Gastroesophageal sphincter (tissue), 4 donors: Measurements from ENCODE around the gene RAD51B. TPM values are rescaled to one million over a fixed set of nuclear protein-coding genes. Genes with fewer than 3 reads are reported as not detected.

ENCODE experiments used
- ATAC-seq: fragments of 150-250 bp; one replicate; pipeline ENCODE4 v1.9.1; 2016; ENCODE audit warnings: mild to moderate bottlenecking, moderate library complexity
- H3K27ac ChIP-seq, 4 donors: fragments of 200-600 bp; sonication (generic) in 3 of 4; 1 replicate in 3 of 4; 2 replicates in 1 of 4; pipeline ENCODE4 v1.5.1; 2016 to 2019
- H3K27me3 ChIP-seq: fragments of 200-600 bp; sonication (generic); one replicate; pipeline ENCODE4 v1.5.1; 2019
- H3K36me3 ChIP-seq, 2 donors: fragments of 200-600 bp; sonication (generic); one replicate each; pipeline ENCODE4 v1.5.1; 2019; ENCODE audit warnings: control low read depth in 1 of 2
- H3K4me1 ChIP-seq, 3 donors: fragments of 200-600 bp; sonication (generic); 1 replicate in 2 of 3; 2 replicates in 1 of 3; pipeline ENCODE4 v1.5.1; 2016 to 2019; ENCODE audit warnings: control low read depth in 2 of 3
- H3K4me3 ChIP-seq, 2 donors: fragments of 200-600 bp; sonication (generic); one replicate each; pipeline ENCODE4 v1.5.1; 2019; ENCODE audit warnings: mild to moderate bottlenecking in 1 of 2, moderate library complexity in 1 of 2
- H3K9me3 ChIP-seq, 3 donors: fragments of 200-600 bp; sonication (generic); one replicate each; pipeline ENCODE4 v1.5.1; 2017 to 2019; ENCODE audit warnings: control low read depth in 2 of 3
- EP300 ChIP-seq: sonication (generic); formaldehyde crosslinking; IDR thresholded peaks from one replicate; pipeline ENCODE4 v1.6.1; 2017; ENCODE audit warnings: antibody characterized with exemption, mild to moderate bottlenecking
- POLR2A ChIP-seq, 2 donors: fragments of 450-650 bp; IDR thresholded peaks; one replicate each; pipeline ENCODE4 v1.6.1; 2017; ENCODE audit warnings: antibody characterized with exemption in 2 of 2, mild to moderate bottlenecking in 2 of 2, moderate library complexity in 1 of 2
- POLR2AphosphoS5 ChIP-seq: sonication (generic); formaldehyde crosslinking; IDR thresholded peaks from one replicate; pipeline ENCODE4 v1.6.1; 2017; ENCODE audit warnings: antibody characterized with exemption
- WGBS, 2 donors: methylation state at CpG; one replicate each; pipeline ENCODE4 v1.1.5; 2018; ENCODE audit warnings: low coverage in 1 of 2; 5-methylcytosine and 5-hydroxymethylcytosine counted together
- total RNA-seq, 4 donors: library from RNA; depleted of rRNA; stranded (reverse); fragments of >200 nt; gene quantifications; one replicate each; pipeline ENCODE4 v1.1.0, GENCODE V29; 2016
- TF ChIP-seq, protein P1 (sequence below), 4 experiments: fragments of 200-600 bp in 2 of 4; fragments of 450-650 bp in 2 of 4; sonication (generic) in 1 of 4; IDR thresholded peaks; one replicate each; pipeline ENCODE4 v1.5.1; 2017 to 2019; ENCODE audit warnings: antibody characterized with exemption in 4 of 4, mild to moderate bottlenecking in 2 of 4, moderate library complexity in 2 of 4

Gene RAD51B
- total RNA-seq, 4 donors from 2014 or later: 5.1 to 7.0 (median 6.0) TPM

DNA sequence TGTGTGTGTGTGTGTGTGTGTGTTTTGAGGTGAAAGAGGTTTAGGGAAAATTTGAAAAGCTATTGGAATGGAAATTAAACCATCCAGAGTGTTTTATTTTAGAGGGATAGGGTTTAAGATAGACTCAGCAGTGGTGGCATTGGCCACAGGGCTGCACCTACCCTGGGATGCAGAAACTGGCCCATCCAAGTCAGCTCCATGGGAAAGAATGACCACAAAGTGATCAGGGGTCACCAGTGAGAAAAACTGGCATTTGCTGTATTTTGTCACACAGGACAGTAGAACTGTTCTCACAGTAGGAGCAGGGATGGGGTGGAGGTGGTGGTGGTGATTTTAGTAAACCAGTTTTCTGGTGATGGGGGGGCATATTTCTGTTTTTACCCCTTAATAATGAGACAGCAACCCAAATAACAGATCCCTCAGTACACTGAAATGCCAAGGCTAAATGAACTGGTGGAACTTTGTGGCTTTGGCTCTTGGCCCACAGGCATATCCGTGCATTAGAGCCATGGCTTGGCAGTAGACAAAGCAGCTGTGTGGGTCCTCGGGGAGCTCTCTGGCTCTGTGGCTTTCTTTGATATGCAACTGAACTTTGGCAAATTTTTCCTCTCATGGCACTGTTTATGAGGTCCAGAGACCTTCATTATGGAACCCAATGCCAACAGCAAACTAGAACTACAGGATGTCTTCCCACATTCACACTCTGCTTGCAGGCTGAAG, 625.0 kb downstream of the RAD51B start:
- peak overlapping the region in 1 of 4 donors; percentile 6 for H3K27ac ChIP-seq
- TF ChIP-seq POLR2AphosphoS5: no peak
- TF ChIP-seq, protein P1, sequence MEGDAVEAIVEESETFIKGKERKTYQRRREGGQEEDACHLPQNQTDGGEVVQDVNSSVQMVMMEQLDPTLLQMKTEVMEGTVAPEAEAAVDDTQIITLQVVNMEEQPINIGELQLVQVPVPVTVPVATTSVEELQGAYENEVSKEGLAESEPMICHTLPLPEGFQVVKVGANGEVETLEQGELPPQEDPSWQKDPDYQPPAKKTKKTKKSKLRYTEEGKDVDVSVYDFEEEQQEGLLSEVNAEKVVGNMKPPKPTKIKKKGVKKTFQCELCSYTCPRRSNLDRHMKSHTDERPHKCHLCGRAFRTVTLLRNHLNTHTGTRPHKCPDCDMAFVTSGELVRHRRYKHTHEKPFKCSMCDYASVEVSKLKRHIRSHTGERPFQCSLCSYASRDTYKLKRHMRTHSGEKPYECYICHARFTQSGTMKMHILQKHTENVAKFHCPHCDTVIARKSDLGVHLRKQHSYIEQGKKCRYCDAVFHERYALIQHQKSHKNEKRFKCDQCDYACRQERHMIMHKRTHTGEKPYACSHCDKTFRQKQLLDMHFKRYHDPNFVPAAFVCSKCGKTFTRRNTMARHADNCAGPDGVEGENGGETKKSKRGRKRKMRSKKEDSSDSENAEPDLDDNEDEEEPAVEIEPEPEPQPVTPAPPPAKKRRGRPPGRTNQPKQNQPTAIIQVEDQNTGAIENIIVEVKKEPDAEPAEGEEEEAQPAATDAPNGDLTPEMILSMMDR (IDR thresholded peaks at IDR 0.05): no peak
- no peaks in the 10 kb centered on the region for H3K27me3 ChIP-seq
- H3K4me1 ChIP-seq: peaks cover 9 to 70% (median 12%) of the 10 kb centered on the region in 3 donors
- ATAC-seq: no peak
- no peaks in the 10 kb centered on the region for H3K36me3 ChIP-seq
- no peaks in the 10 kb centered on the region for H3K9me3 ChIP-seq
- 0% methylated on average over 1 to 2 of the region's 2 CpGs for WGBS, 2 donors
- no peak overlapping the region for H3K4me3 ChIP-seq

DNA sequence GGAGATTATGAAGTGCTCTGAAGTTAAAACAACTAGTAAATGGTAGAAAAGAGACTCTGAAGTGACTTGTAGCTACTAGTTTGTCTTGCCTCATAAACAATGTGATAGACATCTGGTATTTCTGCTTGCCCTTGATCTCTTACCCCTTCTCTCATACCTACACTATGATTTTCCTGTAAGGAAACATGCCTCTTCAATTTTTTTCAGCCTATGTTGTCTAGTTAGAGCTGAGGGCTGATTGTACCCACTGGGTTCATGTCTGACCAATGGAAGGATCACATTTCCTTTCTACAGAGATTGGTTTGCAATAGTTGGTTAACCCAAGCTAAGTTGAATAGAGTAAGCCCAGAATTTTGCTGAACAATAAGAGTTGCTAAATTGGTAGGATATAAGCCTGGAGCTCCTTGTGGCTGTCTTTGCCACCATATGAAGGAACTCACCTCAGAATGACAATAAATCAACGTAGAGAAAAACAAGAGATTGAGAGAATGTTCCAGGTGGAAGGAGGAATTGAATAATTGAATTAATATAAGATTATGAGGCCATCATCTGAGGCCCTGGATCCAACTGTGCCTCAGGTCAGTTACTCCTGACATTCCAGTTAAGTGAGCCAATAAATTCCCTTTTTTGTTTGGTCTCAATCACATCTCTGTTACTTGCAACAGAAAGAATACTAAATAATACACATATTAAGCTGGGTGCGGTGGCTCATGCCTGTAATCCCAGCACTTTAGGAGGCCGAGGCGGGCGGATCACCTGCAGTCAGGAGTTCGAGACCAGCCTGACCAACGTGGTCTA, 626.9 kb downstream of the RAD51B start:
- Histone ChIP-seq H3K4me1 (peaks cover 10 to 75% (median 17%) of the 10 kb centered on the region in 3 donors), H3K9me3 (no peaks in the 10 kb centered on the region), H3K36me3 (no peaks in the 10 kb centered on the region), H3K27ac (peak overlapping the region in 2 of 4 donors; percentile 74), H3K27me3 (no peaks in the 10 kb centered on the region), H3K4me3 (no peak overlapping the region)
- WGBS, 2 donors: 90% methylated on average over 4 of the region's 7 CpGs; no CpG with 5 or more reads in 1 of the 2 donors
- no peak for TF ChIP-seq EP300
- no peak for TF ChIP-seq POLR2AphosphoS5
- TF ChIP-seq, protein P1 (IDR thresholded peaks at IDR 0.05): no peak
- no peak for TF ChIP-seq POLR2A (IDR thresholded peaks at IDR 0.05)
- no peak for ATAC-seq

DNA sequence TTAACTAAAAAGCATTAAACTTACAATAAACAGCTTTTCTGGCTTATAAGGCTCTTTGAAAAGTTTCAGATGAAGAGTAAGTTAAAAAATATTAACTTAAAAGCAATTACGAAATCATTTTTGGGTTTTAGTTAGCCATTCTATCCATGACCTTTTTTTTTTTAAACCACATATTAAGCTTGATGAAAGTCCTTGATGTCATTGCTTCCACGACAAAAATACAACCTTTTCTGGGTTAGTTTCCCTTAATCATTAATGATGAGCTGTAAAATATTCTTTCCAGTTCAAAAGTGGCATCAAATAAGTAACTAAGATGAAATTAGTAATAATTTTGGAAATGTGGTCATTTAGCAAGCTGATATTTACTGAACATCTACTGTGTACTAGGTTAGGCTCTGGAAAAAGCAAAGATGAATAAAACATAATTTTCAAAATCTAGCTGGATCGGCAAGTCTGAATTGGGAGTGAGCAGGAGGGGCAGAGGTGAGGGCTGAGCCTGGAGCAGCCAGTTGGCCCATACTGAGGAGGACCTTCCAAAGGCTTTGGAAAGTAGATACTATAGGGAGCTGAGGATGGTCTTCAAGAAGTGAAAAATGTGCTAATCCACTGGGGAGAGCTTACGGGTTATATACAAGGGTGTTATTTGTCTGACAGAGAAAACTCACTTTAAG, 628.1 kb downstream of the RAD51B start:
- TF ChIP-seq, protein P1 (IDR thresholded peaks at IDR 0.05): no peak
- no peak for TF ChIP-seq EP300
- TF ChIP-seq POLR2A (IDR thresholded peaks at IDR 0.05): no peak
- no peak for TF ChIP-seq POLR2AphosphoS5
- no peaks in the 10 kb centered on the region for H3K36me3 ChIP-seq
- 43 to 64% methylated on average over 4 of the region's 4 CpGs for WGBS, 2 donors
- ATAC-seq: no peak
- peak overlapping the region; percentile 70 to 81 (median 74) for H3K27ac ChIP-seq
- H3K4me3 ChIP-seq: no peak overlapping the region
- peaks cover 10 to 78% (median 17%) of the 10 kb centered on the region in 3 donors for H3K4me1 ChIP-seq
- H3K9me3 ChIP-seq: no peaks in the 10 kb centered on the region
- H3K27me3 ChIP-seq: no peaks in the 10 kb centered on the region

DNA sequence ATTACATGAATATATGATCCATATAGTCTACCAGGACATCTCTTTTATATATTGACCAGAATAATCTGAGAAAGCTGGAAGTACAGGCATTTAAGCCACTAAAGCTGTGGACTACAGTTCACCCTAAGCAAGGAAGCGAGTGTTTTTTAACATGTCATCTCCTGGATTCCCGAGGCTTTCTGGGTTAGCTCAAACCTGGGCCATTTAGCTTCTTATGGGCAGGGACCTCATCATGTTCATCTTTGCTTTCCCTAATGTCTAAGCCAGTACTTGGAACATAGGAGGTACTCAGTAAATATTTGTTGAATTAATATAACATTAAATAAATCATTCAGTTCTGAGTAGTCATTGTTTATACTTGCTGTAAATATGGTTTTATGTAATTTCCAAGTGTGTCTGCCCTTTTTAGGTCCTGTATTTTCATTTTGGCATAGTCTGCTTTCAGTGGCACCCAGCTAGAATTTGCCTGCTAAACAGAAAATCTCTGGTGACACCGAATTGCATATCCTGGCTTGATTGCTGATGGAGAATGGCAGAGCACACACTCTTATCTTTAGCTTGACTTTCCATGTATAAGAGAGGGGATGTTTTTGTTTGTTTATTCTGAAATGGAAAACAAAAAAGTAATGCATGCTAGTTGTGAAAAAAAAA, 628.8 kb downstream of the RAD51B start:
- ATAC-seq: no peak
- Histone ChIP-seq H3K4me3 (no peak overlapping the region), H3K4me1 (peaks cover 10 to 71% (median 17%) of the 10 kb centered on the region in 3 donors), H3K9me3 (no peaks in the 10 kb centered on the region), H3K36me3 (no peaks in the 10 kb centered on the region), H3K27ac (peak overlapping the region; percentile 70 to 81 (median 74)), H3K27me3 (no peaks in the 10 kb centered on the region)
- peak; percentile 75 for TF ChIP-seq POLR2AphosphoS5
- TF ChIP-seq, protein P1 (IDR thresholded peaks at IDR 0.05): no peak
- WGBS, 2 donors: 25 to 35% methylated on average over 3 of the region's 3 CpGs
